GM18868 (cell line): Measurements from ENCODE around the gene ZBTB39.

Source experiments
- ATAC-seq: cut with Tn5 transposase; IDR thresholded peaks from one replicate; pipeline ENCODE4 v1.9.1; 2021; ENCODE audit warnings: mild to moderate bottlenecking, moderate library complexity; ENCODE audit not compliant: unreplicated experiment

The ZBTB39 gene

DNA sequence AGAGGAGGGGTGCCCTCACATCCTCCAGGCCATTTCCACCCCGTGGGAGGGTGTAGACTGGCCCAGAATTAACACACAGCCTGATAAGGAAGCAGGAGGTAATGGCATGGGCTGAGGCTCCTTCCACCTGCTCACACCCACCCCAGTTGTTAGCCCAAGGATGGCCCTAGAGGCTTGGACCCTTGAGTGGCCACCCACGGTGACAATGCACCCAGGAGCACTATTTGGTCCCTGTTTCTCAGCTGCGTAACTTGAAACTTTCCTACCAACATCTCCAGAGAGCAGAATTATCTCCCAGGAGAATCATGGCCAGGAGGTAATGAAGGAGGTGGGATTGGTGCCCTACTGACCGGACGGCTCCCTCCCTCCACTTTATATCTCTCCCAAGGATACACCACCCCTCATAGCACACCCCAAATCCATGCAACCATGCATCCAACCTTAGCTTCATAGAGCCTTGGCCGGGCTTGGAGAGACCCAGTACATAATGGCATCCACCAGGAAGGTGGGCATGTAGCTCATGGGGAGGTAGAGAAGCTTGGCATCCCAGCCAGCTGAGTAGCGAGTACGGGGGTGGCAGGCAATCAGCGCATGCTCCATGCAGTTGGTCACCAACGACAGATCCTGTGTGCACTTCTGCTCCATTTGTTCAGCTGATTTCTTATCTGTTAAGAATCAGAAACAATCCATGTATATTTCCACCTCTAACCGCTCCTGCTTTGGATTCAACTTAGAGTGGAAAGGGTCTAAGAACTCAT is 54.6 kb downstream of the ZBTB39 start:
- ATAC-seq, result no peak

DNA sequence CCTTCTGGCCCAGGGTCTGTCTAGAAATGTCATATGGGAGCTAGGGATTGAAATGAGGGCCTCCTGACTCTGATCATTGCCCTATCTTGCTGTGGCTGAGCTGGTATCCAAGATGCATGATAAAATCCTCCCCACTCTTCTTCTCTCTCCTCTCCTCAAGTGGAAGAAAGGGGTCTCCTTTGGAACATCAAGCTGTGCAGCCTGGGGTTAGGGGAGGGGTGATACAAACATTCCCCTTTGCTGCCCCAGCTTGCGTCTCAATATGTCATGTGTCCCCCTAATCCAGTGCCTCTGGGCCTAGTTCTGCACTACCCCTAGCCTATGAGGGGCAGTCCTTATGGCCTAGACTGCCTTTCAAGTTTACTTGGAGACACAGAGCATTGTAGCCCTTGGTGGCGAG is 57.5 kb downstream of the ZBTB39 start:
- ATAC-seq, result no peak
